LNCAP (cell line): ENCODE data around the gene INSYN2B.

ENCODE experiments used
- CTCF ChIP-seq: fragments of 450-650 bp; IDR thresholded peaks from 2 replicates; pipeline ENCODE4 v1.5.1; 2017; ENCODE audit warnings: mild to moderate bottlenecking

The INSYN2B gene

DNA sequence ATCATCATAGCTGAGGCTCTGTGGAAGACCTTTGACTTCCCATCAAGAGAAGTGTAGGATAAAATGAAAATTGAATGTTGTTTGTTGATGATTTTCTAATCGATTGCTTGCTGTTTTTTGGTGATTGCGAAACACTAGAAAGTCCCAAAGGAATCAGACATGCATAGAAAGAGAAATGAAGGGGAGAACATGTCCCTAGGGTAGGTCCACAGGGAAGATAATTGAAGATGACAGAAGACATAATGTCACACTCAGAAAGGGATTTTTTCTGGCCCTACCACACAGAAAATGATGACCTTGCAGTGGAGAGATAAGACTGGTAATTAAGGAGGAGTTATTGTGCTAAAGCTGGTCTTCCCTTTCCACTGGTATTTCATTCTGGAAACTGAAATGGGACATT, 62.8 kb downstream of the INSYN2B start:
- TF ChIP-seq CTCF: no peak

DNA sequence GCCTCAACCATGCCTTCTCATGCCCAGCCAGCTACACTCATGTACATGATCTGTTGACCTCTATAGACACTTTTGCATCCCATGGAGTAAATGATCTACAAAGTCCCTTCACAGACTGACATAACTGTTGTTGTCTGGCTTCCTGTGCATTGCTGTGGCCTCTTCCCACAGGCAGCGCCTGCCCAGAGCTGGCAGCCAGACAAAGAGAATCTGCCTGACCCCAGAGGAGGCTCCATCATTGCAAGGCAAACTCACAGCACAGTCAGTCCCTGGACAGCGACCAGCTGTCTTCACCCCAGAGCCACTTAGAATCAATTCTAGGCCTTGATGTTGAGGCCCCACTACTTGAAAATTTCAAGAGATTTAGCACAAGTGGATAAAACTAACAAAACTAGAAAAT, 65.5 kb downstream of the INSYN2B start:
- TF ChIP-seq CTCF: no peak

GRCh38 chr5:169913479-169913878, 66.8 kb downstream of the INSYN2B start:
- no peak for TF ChIP-seq CTCF

- no peak; the same call in 1 of the 2 replicates for TF ChIP-seq CTCF
Observed at GRCh38 chr5:169911448-169912212, 68.7 kb downstream of the INSYN2B start.

DNA sequence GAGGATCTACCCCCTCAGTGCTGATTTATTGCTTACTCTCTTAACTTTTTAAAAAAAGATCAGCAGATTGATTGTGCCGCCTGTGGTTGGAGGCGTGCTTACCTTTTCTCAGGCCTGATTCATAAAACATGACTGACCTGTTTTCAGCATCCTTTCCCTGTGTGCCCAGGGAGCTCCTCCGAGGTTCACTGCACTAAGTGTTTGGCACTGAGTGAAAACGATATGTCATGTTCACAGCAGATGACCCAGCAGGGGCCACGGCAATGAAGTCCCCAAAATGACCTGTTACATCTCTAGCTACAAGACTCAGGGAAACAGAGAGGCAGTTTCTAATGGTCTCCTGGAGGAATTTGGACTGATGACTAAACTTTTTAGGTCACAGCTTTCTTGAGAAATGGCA, 69.9 kb downstream of the INSYN2B start:
- no peak for TF ChIP-seq CTCF

DNA sequence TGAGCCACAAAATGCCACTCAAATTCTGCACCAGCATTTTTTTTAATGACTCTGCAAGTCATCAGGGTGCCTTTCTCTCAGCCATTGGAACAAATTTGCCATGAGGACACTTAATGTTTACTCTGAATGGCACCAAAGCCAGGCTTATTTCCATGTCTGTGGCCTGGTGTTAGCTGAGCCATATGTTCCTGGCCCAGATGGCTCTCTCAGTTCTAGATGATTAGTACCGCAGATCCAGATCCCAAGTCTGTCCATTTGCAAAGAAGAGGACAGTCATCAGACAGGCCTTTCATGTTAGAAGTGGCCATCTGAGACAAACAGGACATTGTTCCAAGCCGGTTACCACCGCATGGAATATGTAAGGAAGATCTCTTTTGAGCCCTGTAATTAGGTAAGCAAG, 70.3 kb downstream of the INSYN2B start:
- TF ChIP-seq CTCF: no peak

DNA sequence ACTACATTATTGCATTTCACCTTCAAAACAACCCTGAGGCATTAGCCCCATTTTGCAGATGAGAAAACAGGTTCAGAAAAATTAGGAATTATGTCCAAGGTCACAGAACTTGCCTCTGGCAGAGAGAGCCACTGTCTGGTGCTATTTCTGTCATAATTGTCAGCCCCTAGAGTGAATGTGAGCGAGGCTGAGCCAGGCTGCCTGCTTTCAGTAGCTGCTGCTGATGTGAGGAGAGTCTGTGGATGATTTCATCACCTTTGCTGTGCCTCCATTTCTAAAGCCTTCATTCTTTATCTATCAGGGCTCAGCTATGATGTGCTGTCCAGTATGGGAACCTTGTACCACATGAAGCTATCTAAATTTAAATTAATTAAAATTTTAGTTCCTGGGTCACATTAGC, 71.4 kb downstream of the INSYN2B start:
- no peak for TF ChIP-seq CTCF
